Calu3 (cell line): ENCODE data around the gene FSCN2. TPM values are rescaled to one million over a fixed set of nuclear protein-coding genes. Genes with fewer than 3 reads are reported as not detected.
A peak's percentile ranks its signal among the peaks of the same experiment; 100 is the strongest.

Experiments used
- BruUV-seq: library from RNA; stranded (reverse); fragments of 400-500 nt; replicated peaks from 2 replicates; lab custom pipeline; 2021; lab: Mats Ljungman, UMichigan
- CTCF ChIA-PET: fragments of 300-600 bp; sonication (Branson Sonifier 250); formaldehyde crosslinking; loops from one replicate; lab custom pipeline; 2022; ENCODE audit warnings: antibody characterized with exemption; lab: Charles Lee
- DNase-seq: peaks from one replicate; pipeline ENCODE4 v3.0.0; 2022
- H3K27ac Mint-ChIP-seq: one replicate; pipeline ENCODE4 v1.8.0; 2022; ENCODE audit warnings: mixed read lengths; ENCODE audit not compliant: unreplicated experiment
- H3K27me3 Mint-ChIP-seq: one replicate; pipeline ENCODE4 v1.8.0; 2022; ENCODE audit warnings: mixed read lengths; ENCODE audit not compliant: unreplicated experiment
- H3K36me3 Mint-ChIP-seq: one replicate; pipeline ENCODE4 v1.8.0; 2022; ENCODE audit warnings: mild to moderate bottlenecking, moderate library complexity, mixed read lengths; ENCODE audit not compliant: insufficient read depth, unreplicated experiment
- H3K4me1 Mint-ChIP-seq: one replicate; pipeline ENCODE4 v1.8.0; 2022; ENCODE audit warnings: mild to moderate bottlenecking, low read depth, mixed read lengths; ENCODE audit not compliant: unreplicated experiment
- H3K4me3 Mint-ChIP-seq: one replicate; pipeline ENCODE4 v1.8.0; 2022; ENCODE audit warnings: mild to moderate bottlenecking, low read depth, moderate library complexity, mixed read lengths; ENCODE audit not compliant: unreplicated experiment
- H3K9me3 Mint-ChIP-seq: one replicate; pipeline ENCODE4 v1.8.0; 2022; ENCODE audit warnings: low read depth, mixed read lengths; ENCODE audit not compliant: unreplicated experiment
- intact Hi-C: fragments of 100-400 bp; cut with micrococcal nuclease; formaldehyde crosslinking; loops from one replicate; pipeline ENCODE4 v1.10.0; 2022; ENCODE audit not compliant: unreplicated experiment
- total RNA-seq: library from RNA; stranded (reverse); gene quantifications from 2 replicates; pipeline ENCODE4 v1.2.3, GENCODE V29; 2022
- TF ChIP-seq, protein P1 (sequence below): fragments of 200-600 bp; IDR thresholded peaks from one replicate; pipeline ENCODE4 v1.8.0; 2022; ENCODE audit warnings: antibody characterized with exemption; ENCODE audit not compliant: unreplicated experiment

The FSCN2 gene
- total RNA-seq, 1 experiment from 2014 or later = 5.5 TPM

DNA sequence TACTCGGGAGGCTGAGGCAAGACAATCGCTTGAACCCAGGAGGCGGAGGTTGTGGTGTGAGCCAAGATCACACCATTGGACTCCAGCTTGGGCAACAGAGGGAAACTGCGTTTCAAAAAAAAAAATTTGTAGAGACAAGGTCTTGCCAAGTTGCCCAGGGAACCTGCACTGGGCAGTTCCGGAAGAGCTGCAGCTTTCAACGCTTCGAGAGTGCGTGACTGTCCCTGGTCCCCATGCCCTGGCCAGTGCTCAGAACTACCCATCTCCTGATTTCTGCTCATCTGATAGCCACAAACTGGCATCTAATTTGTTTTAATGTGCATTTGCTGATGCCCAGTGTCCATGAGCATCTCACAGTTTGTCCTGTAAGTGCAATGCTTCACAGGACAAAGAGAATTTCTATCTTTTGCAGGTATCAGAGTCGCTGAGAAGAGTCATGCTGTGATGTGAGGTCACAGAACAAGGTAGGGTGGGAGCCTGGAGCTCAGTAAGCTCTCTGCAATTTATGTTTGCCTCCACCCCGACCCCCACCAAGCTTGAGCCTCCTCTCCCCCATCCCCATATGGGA lies 19.5 kb upstream of the FSCN2 start:
- Mint-ChIP-seq H3K27me3 (no peaks in the 10 kb centered on the region), H3K4me3 (peak overlapping the region; percentile 100), H3K4me1 (peaks cover 18% of the 10 kb centered on the region), H3K9me3 (no peaks in the 10 kb centered on the region), H3K27ac (peak overlapping the region; percentile 100), H3K36me3 (peaks cover 78% of the 10 kb centered on the region)
- CTCF ChIA-PET = interaction anchor here (0.6 to 1.5 kb wide), 2 partner anchors 10 to 162 kb away, joined by 3 read pairs; no protein-coding TSS in a partner anchor
- no TSS peak for BruUV-seq
- no peak for DNase-seq
- TF ChIP-seq, protein P1, sequence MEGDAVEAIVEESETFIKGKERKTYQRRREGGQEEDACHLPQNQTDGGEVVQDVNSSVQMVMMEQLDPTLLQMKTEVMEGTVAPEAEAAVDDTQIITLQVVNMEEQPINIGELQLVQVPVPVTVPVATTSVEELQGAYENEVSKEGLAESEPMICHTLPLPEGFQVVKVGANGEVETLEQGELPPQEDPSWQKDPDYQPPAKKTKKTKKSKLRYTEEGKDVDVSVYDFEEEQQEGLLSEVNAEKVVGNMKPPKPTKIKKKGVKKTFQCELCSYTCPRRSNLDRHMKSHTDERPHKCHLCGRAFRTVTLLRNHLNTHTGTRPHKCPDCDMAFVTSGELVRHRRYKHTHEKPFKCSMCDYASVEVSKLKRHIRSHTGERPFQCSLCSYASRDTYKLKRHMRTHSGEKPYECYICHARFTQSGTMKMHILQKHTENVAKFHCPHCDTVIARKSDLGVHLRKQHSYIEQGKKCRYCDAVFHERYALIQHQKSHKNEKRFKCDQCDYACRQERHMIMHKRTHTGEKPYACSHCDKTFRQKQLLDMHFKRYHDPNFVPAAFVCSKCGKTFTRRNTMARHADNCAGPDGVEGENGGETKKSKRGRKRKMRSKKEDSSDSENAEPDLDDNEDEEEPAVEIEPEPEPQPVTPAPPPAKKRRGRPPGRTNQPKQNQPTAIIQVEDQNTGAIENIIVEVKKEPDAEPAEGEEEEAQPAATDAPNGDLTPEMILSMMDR = no peak
- intact Hi-C loops = no loop called here

DNA sequence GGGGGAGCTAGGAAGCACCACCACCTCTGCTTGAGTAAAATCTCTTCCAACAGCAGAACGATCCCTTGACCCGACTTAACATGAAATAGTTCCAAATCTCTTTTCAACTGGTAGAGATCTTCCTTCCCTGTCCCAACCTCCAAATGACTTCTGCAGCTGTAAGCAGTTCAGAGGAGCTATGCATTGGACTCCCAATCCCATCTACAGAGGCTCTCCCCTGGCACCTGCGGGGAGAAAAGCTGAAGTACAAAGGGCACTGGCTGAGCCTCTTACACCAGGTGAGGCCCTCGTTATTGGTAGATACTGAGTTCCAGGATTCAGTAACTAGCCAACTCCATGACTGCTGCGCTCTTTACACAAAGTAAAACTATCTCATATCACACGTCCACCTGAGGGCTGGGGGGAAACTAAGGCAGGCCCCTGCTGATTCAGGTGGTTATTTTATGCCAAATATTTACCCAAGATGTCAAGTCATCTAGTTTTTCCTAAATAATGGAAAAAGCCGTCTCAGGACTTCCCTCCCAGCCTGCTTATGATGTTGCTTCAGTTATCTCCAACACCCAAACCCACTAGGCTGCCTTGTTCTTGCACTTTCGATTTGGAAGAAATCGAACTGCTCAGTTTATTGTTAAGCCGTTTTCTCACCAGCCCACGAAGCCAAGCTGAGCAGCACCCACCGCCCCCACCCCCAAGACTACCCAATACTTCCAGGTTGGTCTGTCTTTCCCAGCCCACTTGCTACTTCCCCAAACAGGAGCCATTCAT lies 18.8 kb upstream of the FSCN2 start:
- peaks cover 84% of the 10 kb centered on the region for H3K36me3 Mint-ChIP-seq
- no peaks in the 10 kb centered on the region for H3K27me3 Mint-ChIP-seq
- H3K9me3 Mint-ChIP-seq = no peaks in the 10 kb centered on the region
- DNase-seq = no peak
- TF ChIP-seq, protein P1 = no peak
- CTCF ChIA-PET = interaction anchor here (0.6 kb wide), 1 partner anchor 162 kb away, joined by 3 read pairs; no protein-coding TSS in a partner anchor
- intact Hi-C loops = no loop called here
- no TSS peak for BruUV-seq
- peaks cover 18% of the 10 kb centered on the region for H3K4me1 Mint-ChIP-seq
- H3K27ac Mint-ChIP-seq = peak overlapping the region; percentile 100
- peak overlapping the region; percentile 100 for H3K4me3 Mint-ChIP-seq

DNA sequence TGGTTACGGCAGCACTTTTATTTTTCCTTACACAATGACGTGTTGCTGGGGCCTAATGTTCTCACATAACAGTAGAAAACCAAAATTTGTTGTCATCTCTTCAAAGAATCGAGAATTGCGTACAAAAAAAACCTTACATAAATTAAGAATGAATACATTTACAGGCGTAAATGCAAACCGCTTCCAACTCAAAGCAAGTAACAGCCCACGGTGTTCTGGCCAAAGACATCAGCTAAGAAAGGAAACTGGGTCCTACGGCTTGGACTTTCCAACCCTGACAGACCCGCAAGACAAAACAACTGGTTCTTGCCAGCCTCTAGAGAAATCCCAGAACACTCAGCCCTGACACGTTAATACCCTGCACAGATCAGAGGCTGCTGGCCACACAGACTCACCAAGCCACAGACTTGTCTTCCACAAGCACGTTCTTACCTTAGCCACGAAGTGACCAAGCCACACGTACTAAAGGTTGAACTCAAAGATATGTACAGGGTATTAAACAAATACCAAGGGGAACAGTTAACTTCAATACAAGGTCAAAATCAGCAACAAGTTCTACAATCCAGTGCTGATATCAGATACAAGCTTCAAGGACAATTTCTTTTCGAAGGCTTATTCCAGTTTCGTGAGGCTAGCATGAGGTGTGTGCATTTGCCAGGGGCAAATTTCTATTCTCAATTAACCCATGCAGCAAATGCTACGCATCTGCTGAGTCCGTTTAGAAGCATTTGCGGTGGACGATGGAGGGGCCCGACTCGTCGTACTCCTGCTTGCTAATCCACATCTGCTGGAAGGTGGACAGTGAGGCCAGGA lies 18.0 kb upstream of the FSCN2 start:
- H3K4me3 Mint-ChIP-seq = peak overlapping the region; percentile 100
- TF ChIP-seq, protein P1 = no peak
- DNase-seq = no peak
- H3K27me3 Mint-ChIP-seq = no peaks in the 10 kb centered on the region
- no peaks in the 10 kb centered on the region for H3K9me3 Mint-ChIP-seq
- peak overlapping the region; percentile 100 for H3K27ac Mint-ChIP-seq
- BruUV-seq = no TSS peak
- peaks cover 92% of the 10 kb centered on the region for H3K36me3 Mint-ChIP-seq
- intact Hi-C loops = loop anchor here (10.0 kb wide), 1 partner anchor 465 kb away; no protein-coding TSS in a partner anchor
- CTCF ChIA-PET = no interaction called here
- H3K4me1 Mint-ChIP-seq = peaks cover 18% of the 10 kb centered on the region

DNA sequence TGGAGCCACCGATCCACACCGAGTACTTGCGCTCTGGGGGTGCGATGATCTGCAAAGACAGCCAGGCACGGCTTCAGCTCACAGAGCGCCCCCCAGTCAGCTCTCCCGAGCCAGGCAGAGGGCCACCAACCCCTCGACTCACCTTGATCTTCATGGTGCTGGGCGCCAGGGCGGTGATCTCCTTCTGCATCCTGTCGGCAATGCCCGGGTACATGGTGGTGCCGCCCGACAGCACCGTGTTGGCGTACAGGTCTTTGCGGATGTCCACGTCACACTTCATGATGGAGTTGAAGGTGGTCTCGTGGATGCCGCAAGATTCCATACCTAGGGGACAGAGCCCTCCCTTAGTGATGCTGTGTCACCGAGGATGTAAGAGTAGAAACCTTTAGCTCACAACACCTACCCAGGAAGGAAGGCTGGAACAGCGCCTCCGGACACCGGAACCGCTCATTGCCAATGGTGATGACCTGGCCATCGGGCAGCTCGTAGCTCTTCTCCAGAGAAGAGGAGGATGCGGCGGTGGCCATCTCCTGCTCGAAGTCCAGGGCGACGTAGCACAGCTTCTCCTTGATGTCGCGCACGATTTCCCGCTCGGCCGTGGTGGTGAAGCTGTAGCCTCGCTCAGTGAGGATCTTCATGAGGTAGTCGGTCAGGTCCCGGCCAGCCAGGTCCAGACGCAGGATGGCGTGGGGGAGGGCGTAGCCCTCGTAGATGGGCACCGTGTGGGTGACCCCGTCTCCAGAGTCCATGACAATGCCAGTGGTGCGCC lies 17.2 kb upstream of the FSCN2 start:
- Mint-ChIP-seq H3K4me3 (peak overlapping the region; percentile 100), H3K27me3 (no peaks in the 10 kb centered on the region), H3K9me3 (no peaks in the 10 kb centered on the region), H3K27ac (peak overlapping the region; percentile 100), H3K4me1 (peaks cover 18% of the 10 kb centered on the region), H3K36me3 (peaks cover 100% of the 10 kb centered on the region)
- BruUV-seq = no TSS peak
- CTCF ChIA-PET = no interaction called here
- intact Hi-C loops = loop anchor here (10.0 kb wide), 1 partner anchor 466 kb away; no protein-coding TSS in a partner anchor
- no peak for DNase-seq
- TF ChIP-seq, protein P1 = no peak
